SHP77 treated with DMSO at 0.1 percent for 48 hours (cell line): ENCODE measurements around the gene DDX6.
"Not testable (repeated sequence)": the region's sequence is repeated elsewhere in the genome, so short reads cannot be mapped to it uniquely, and the experiment has no call there.

Experiments
- DNase-seq: peaks from one replicate; lab custom pipeline; 2025; lab: John Stamatoyannopoulos, UW

Gene DDX6, protein sequence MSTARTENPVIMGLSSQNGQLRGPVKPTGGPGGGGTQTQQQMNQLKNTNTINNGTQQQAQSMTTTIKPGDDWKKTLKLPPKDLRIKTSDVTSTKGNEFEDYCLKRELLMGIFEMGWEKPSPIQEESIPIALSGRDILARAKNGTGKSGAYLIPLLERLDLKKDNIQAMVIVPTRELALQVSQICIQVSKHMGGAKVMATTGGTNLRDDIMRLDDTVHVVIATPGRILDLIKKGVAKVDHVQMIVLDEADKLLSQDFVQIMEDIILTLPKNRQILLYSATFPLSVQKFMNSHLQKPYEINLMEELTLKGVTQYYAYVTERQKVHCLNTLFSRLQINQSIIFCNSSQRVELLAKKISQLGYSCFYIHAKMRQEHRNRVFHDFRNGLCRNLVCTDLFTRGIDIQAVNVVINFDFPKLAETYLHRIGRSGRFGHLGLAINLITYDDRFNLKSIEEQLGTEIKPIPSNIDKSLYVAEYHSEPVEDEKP

GRCh38 chr11:118791111-118791960, at the start of gene DDX6:
DDX6 (minus strand) TSS chr11:118791164; CDS start chr11:118786251, 4,913 bp downstream.
- DNase-seq: peak; percentile 20

- DNase-seq: no peak
These were observed 48.1 kb upstream of the DDX6 start for GRCh38 chr11:118838905-118839553.

DNA sequence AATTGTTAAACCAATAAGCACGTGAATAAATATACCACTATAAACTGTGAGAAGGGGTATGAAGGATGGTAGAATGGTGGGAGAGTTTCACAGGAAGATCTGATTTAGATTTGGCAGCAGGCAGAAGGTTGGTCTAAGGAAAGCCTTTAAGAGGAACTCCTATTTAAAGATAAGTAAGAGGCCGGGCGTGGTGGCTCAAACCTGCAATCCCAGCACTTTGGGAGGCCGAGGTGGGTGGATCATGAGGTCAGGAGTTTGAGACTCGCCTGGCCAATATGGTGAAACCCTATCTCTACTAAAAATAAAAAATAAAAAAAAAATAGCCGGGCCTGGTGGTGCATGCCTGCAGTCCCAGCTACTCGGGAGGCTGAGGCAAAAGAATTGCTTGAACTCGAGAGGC, 46.9 kb upstream of the DDX6 start:
- no peak for DNase-seq

GRCh38 chr11:118834427-118835028, 43.6 kb upstream of the DDX6 start:
- DNase-seq: no peak

GRCh38 chr11:118827118-118827517, 36.2 kb upstream of the DDX6 start:
- no peak for DNase-seq

GRCh38 chr11:118822936-118823510, 32.1 kb upstream of the DDX6 start:
- not testable (repeated sequence) for DNase-seq

- DNase-seq: no peak
These were observed 29.7 kb upstream of the DDX6 start for GRCh38 chr11:118820412-118821357.

- DNase-seq: not testable (repeated sequence)
These were observed 29.0 kb upstream of the DDX6 start for GRCh38 chr11:118820025-118820379.

- no peak for DNase-seq
These were observed 28.5 kb upstream of the DDX6 start for GRCh38 chr11:118819334-118820024.

DNA sequence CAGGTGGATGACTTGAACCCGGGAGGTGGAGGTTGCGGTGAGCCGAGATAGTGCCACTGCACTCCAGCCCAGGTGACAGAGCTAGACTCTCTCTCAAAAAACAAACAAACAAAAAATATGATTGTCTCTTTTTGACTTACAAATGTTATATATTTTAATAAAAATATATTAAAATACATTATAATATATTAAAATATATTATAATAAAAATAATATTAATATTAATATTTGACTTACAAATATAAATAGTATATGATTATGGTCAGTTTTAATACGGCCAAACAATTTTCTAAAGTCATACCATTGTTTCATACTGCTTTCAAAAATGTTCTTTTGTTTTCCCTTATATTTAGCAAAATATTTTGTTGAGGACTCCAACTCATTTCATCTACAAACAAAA, 27.2 kb upstream of the DDX6 start:
- DNase-seq: no peak

GRCh38 chr11:118813551-118813950, 22.6 kb upstream of the DDX6 start:
- no peak for DNase-seq

GRCh38 chr11:118812485-118812884, 21.5 kb upstream of the DDX6 start:
- DNase-seq: no peak

- DNase-seq: no peak
These were observed 17.1 kb upstream of the DDX6 start for GRCh38 chr11:118807800-118808778.

- no peak for DNase-seq
These were observed 15.4 kb upstream of the DDX6 start for GRCh38 chr11:118806400-118806799.

DNA sequence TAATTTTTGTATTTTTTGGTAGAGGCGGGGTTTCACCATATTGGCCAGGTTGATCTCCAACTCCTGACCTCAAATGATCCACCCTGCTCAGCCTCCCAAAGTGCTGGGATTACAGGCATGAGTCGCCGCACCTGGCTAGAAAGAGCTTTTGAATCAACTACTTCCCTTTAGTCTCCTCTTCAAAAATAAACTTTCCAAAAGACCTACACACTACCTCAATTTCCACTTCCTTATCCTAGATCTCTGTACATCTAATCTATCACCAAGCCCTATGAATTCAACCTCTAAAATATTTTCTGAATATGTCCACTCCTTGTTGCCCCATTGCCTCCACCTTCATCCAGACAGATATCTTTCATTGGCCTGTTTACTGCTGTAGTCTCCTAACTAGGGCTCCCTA, 13.1 kb upstream of the DDX6 start:
- no peak for DNase-seq

GRCh38 chr11:118799372-118799771, 8.4 kb upstream of the DDX6 start:
- no peak for DNase-seq

DNA sequence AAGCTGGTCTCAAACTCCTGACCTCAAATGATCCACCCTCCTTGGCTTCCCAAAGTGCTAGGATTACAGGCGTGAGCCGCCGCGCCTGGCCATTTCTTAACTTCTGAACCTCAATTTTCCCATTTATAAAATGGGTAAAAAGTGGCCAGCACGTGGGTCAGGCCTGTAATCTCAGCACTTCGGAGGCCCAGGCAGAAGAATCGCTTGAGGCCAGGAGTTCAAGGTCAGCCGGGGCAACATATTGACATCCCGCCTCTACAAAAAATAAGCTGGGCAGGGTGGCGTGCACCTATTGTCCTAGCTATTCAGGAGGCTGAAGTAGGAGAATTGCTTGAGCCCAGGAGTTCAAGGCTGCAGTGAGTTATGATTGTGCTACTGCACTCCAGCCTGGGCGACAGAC, 6.5 kb upstream of the DDX6 start:
- DNase-seq: no peak

GRCh38 chr11:118792570-118793124, 1.7 kb upstream of the DDX6 start:
- no peak for DNase-seq
